HEK293 (cell line): Measurements from ENCODE around the gene PRSS12.

Experiments
- CTCF ChIA-PET: fragments of 350-600 bp; formaldehyde crosslinking; extraction: SDS; loops from one replicate; lab custom pipeline; 2021; ENCODE audit warnings: antibody characterized with exemption; lab: Yijun Ruan, JAX
- POLR2A ChIA-PET: fragments of 300-600 bp; formaldehyde crosslinking; extraction: SDS; loops from one replicate; lab custom pipeline; 2020; ENCODE audit warnings: antibody characterized with exemption, inconsistent platforms; lab: Yijun Ruan, JAX
- H3K27ac ChIP-seq: fragments of 200-500 bp; sonication (Bioruptor generic); 2 replicates; pipeline ENCODE4 v1.5.1; 2014; ENCODE audit warnings: low read depth, low read length, control low read depth, inconsistent platforms; ENCODE audit errors: extremely low read depth
- H3K36me3 ChIP-seq, 2 experiments: fragments of 200-500 bp in 1 of 2; sonication (Bioruptor generic) in 1 of 2; 1 replicate in 1 of 2; 2 replicates in 1 of 2; pipeline ENCODE4 v1.5.1; 2014 to 2017; ENCODE audit warnings: inconsistent platforms in 2 of 2, low read length in 2 of 2; ENCODE audit not compliant: control insufficient read depth in 2 of 2, insufficient read depth in 1 of 2
- H3K4me1 ChIP-seq: fragments of 200-500 bp; sonication (Bioruptor generic); 2 replicates; pipeline ENCODE4 v1.5.1; 2014; ENCODE audit warnings: mild to moderate bottlenecking, low read length, inconsistent platforms; ENCODE audit not compliant: control insufficient read depth, insufficient read depth
- H3K4me3 ChIP-seq: 2 replicates; pipeline ENCODE4 v1.5.1; 2011; ENCODE audit warnings: low read depth, mild to moderate bottlenecking, control low read depth, low read length, moderate library complexity
- H3K9me3 ChIP-seq: fragments of 200-500 bp; sonication (Bioruptor generic); 2 replicates; pipeline ENCODE4 v1.5.1; 2014; ENCODE audit warnings: low read depth, low read length, inconsistent platforms; ENCODE audit not compliant: control insufficient read depth, insufficient read depth
- FEZF1 ChIP-seq: fragments of 450-650 bp; formaldehyde crosslinking; IDR thresholded peaks from 2 replicates; pipeline ENCODE4 v1.5.1; 2016; ENCODE audit warnings: missing biosample characterization, missing genetic modification characterization
- HOXA7 ChIP-seq: sonication (generic); formaldehyde crosslinking; IDR thresholded peaks from 2 replicates; pipeline ENCODE4 v1.8.1; 2022; ENCODE audit warnings: missing genetic modification reagents, borderline replicate concordance
- KLF7 ChIP-seq: fragments of 450-650 bp; formaldehyde crosslinking; IDR thresholded peaks from 2 replicates; pipeline ENCODE4 v1.5.1; 2016; ENCODE audit warnings: missing biosample characterization, missing genetic modification characterization, borderline replicate concordance
- KLF8 ChIP-seq: fragments of 450-650 bp; formaldehyde crosslinking; IDR thresholded peaks from 2 replicates; pipeline ENCODE4 v1.5.1; 2016; ENCODE audit warnings: missing biosample characterization, missing genetic modification characterization
- MEIS1 ChIP-seq: sonication (generic); formaldehyde crosslinking; IDR thresholded peaks from 2 replicates; pipeline ENCODE4 v1.8.1; 2022; ENCODE audit warnings: missing genetic modification reagents, mild to moderate bottlenecking, borderline replicate concordance
- SETDB1 ChIP-seq: IDR thresholded peaks from one replicate; pipeline ENCODE4 v1.6.1; 2017; ENCODE audit warnings: mild to moderate bottlenecking, low read length, moderate library complexity, mixed read lengths; ENCODE audit not compliant: insufficient read length
- TCF7L2 ChIP-seq: IDR thresholded peaks from 2 replicates; pipeline ENCODE4 v1.6.1; 2011; ENCODE audit warnings: low read depth, mild to moderate bottlenecking, inconsistent platforms, low read length, moderate library complexity, borderline replicate concordance
- YY2 ChIP-seq: fragments of 450-650 bp; formaldehyde crosslinking; IDR thresholded peaks from 2 replicates; pipeline ENCODE4 v1.5.1; 2016; ENCODE audit warnings: missing biosample characterization, missing genetic modification characterization
- ZBTB1 ChIP-seq: fragments of 450-650 bp; formaldehyde crosslinking; IDR thresholded peaks from 2 replicates; pipeline ENCODE4 v1.5.1; 2016; ENCODE audit warnings: missing biosample characterization, missing genetic modification characterization
- ZBTB48 ChIP-seq: fragments of 450-650 bp; formaldehyde crosslinking; IDR thresholded peaks from 2 replicates; pipeline ENCODE4 v1.5.1; 2016; ENCODE audit warnings: missing biosample characterization, missing genetic modification characterization
- ZBTB8A ChIP-seq: fragments of 450-650 bp; formaldehyde crosslinking; IDR thresholded peaks from 2 replicates; pipeline ENCODE4 v1.5.1; 2016; ENCODE audit warnings: missing biosample characterization, missing genetic modification characterization
- ZFP37 ChIP-seq: fragments of 450-650 bp; formaldehyde crosslinking; IDR thresholded peaks from 2 replicates; pipeline ENCODE4 v1.5.1; 2016; ENCODE audit warnings: missing biosample characterization, missing genetic modification characterization
- ZNF121 ChIP-seq: fragments of 450-650 bp; formaldehyde crosslinking; IDR thresholded peaks from 2 replicates; pipeline ENCODE4 v1.5.1; 2016; ENCODE audit warnings: missing biosample characterization, missing genetic modification characterization
- ZNF132 ChIP-seq: fragments of 450-650 bp; formaldehyde crosslinking; IDR thresholded peaks from 2 replicates; pipeline ENCODE4 v1.5.1; 2017; ENCODE audit warnings: missing biosample characterization, missing genetic modification characterization, borderline replicate concordance
- ZNF174 ChIP-seq: fragments of 450-650 bp; formaldehyde crosslinking; IDR thresholded peaks from 2 replicates; pipeline ENCODE4 v1.5.0; 2017; ENCODE audit warnings: missing biosample characterization, mild to moderate bottlenecking, missing genetic modification characterization
- ZNF221 ChIP-seq: fragments of 450-650 bp; formaldehyde crosslinking; IDR thresholded peaks from 2 replicates; pipeline ENCODE4 v1.5.1; 2017; ENCODE audit warnings: missing biosample characterization, missing genetic modification characterization, borderline replicate concordance
- ZNF239 ChIP-seq: fragments of 450-650 bp; formaldehyde crosslinking; IDR thresholded peaks from 2 replicates; pipeline ENCODE4 v1.5.1; 2016; ENCODE audit warnings: missing biosample characterization, missing genetic modification characterization
- ZNF558 ChIP-seq: fragments of 450-650 bp; formaldehyde crosslinking; IDR thresholded peaks from 2 replicates; pipeline ENCODE4 v1.5.1; 2016; ENCODE audit warnings: missing biosample characterization, missing genetic modification characterization
- ZNF596 ChIP-seq: fragments of 450-650 bp; IDR thresholded peaks from 2 replicates; pipeline ENCODE4 v1.5.0; 2018; ENCODE audit warnings: missing biosample characterization, mild to moderate bottlenecking, missing genetic modification characterization, moderate library complexity
- ZNF654 ChIP-seq: fragments of 450-650 bp; formaldehyde crosslinking; IDR thresholded peaks from 2 replicates; pipeline ENCODE4 v1.5.1; 2016; ENCODE audit warnings: low read depth, missing biosample characterization, missing genetic modification characterization
- ZNF660 ChIP-seq: fragments of 450-650 bp; IDR thresholded peaks from 2 replicates; pipeline ENCODE4 v1.5.1; 2018; ENCODE audit warnings: missing biosample characterization, mild to moderate bottlenecking, missing genetic modification characterization
- ZNF670 ChIP-seq: fragments of 450-650 bp; formaldehyde crosslinking; IDR thresholded peaks from 2 replicates; pipeline ENCODE4 v1.5.1; 2016; ENCODE audit warnings: missing biosample characterization, missing genetic modification characterization, low read depth
- ZXDB ChIP-seq: fragments of 450-650 bp; formaldehyde crosslinking; IDR thresholded peaks from 2 replicates; pipeline ENCODE4 v1.5.1; 2016; ENCODE audit warnings: missing biosample characterization, missing genetic modification characterization
- TF ChIP-seq, protein P1 (sequence below): sonication (generic); formaldehyde crosslinking; IDR thresholded peaks from 2 replicates; pipeline ENCODE4 v1.8.1; 2022; ENCODE audit warnings: mild to moderate bottlenecking, moderate library complexity, missing genetic modification reagents
- TF ChIP-seq, protein P2 (sequence below): fragments of 450-650 bp; formaldehyde crosslinking; IDR thresholded peaks from 2 replicates; pipeline ENCODE4 v1.5.1; 2016; ENCODE audit warnings: missing biosample characterization, missing genetic modification characterization
- TF ChIP-seq, protein P3 (sequence below): fragments of 450-650 bp; formaldehyde crosslinking; IDR thresholded peaks from 2 replicates; pipeline ENCODE4 v1.5.1; 2016; ENCODE audit warnings: missing biosample characterization, missing genetic modification characterization
- TF ChIP-seq, protein P4 (sequence below): fragments of 450-650 bp; formaldehyde crosslinking; IDR thresholded peaks from 2 replicates; pipeline ENCODE4 v1.5.1; 2016; ENCODE audit warnings: missing biosample characterization, missing genetic modification characterization
- TF ChIP-seq, protein P5 (sequence below): fragments of 450-650 bp; formaldehyde crosslinking; IDR thresholded peaks from 2 replicates; pipeline ENCODE4 v1.5.1; 2016; ENCODE audit warnings: missing biosample characterization, missing genetic modification characterization

Gene PRSS12

DNA sequence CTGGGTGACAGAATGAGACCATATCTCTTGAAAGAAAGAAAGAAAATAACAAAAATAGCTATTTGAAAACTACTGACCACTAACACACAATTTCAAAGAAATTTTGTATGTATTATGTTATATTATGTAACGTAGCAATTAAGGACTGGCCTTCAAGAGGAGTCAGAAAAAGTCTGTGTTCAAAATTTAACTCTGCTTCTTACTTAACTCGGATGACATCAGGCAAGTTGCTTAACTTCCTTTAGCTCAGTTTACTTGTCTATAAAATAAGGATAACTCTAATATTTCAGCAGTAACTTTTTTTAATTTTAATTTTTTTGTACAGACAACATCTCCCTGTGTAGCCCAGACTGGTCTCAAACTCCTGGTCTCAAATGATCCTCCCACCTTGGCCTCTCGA lies 14.6 kb upstream of the PRSS12 start:
- POLR2A ChIA-PET: no interaction called here
- TF ChIP-seq ZNF660 (tag by site-specific recombination): no peak
- TF ChIP-seq YY2 (tag by site-specific recombination): no peak
- no peak for TF ChIP-seq ZFP37
- TF ChIP-seq, protein P1, sequence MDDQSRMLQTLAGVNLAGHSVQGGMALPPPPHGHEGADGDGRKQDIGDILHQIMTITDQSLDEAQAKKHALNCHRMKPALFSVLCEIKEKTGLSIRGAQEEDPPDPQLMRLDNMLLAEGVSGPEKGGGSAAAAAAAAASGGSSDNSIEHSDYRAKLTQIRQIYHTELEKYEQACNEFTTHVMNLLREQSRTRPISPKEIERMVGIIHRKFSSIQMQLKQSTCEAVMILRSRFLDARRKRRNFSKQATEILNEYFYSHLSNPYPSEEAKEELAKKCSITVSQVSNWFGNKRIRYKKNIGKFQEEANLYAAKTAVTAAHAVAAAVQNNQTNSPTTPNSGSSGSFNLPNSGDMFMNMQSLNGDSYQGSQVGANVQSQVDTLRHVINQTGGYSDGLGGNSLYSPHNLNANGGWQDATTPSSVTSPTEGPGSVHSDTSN (CRISPR knock-in tag): no peak
- TF ChIP-seq KLF8 (tag by site-specific recombination): no peak
- TF ChIP-seq, protein P2, sequence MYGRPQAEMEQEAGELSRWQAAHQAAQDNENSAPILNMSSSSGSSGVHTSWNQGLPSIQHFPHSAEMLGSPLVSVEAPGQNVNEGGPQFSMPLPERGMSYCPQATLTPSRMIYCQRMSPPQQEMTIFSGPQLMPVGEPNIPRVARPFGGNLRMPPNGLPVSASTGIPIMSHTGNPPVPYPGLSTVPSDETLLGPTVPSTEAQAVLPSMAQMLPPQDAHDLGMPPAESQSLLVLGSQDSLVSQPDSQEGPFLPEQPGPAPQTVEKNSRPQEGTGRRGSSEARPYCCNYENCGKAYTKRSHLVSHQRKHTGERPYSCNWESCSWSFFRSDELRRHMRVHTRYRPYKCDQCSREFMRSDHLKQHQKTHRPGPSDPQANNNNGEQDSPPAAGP (tag by site-specific recombination): no peak
- TF ChIP-seq ZNF670: no peak
- TF ChIP-seq ZNF132 (tag by site-specific recombination): no peak
- TF ChIP-seq ZNF558: no peak
- no peak for TF ChIP-seq FEZF1 (tag by site-specific recombination)
- TF ChIP-seq TCF7L2: no peak
- TF ChIP-seq, all 188 proteins: peak for 0
- CTCF ChIA-PET: interaction anchor here (0.7 to 1.4 kb wide), 2 partner anchors 13 to 14 kb away, joined by 3 to 8 read pairs; partner anchors contain the start of gene PRSS12
- H3K27ac ChIP-seq: no peak overlapping the region
- no peaks in the 10 kb centered on the region for H3K4me1 ChIP-seq
- no peaks in the 10 kb centered on the region for H3K9me3 ChIP-seq
- H3K4me3 ChIP-seq: no peak overlapping the region
- no peaks in the 10 kb centered on the region for H3K36me3 ChIP-seq

DNA sequence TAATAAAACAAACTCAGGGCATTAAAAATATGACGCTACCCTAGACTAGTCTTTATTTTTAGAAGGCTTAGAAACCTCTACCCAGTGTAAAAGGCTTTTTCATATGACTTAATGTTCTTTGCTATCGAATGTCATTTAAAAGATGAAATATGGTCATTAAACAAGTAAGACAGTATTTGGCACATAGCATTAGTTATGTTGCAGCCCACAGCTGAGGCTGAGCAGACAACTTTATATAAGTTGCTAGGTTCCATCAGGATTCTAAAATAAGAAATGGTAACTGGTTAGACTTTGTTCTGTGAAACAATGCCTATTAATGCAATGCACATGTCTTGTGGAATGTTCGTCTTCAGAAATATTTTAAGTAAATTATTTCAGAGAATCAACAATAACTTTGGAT lies 10.4 kb upstream of the PRSS12 start:
- ChIA-PET CTCF (interaction anchor here (1.0 to 1.1 kb wide), 2 partner anchors 10 kb away, joined by 3 to 5 read pairs; partner anchors contain the start of gene PRSS12), POLR2A (no interaction called here)
- no peaks in the 10 kb centered on the region for H3K4me1 ChIP-seq
- H3K9me3 ChIP-seq: no peaks in the 10 kb centered on the region
- H3K36me3 ChIP-seq: no peaks in the 10 kb centered on the region
- H3K4me3 ChIP-seq: no peak overlapping the region
- TF ChIP-seq, protein P3, sequence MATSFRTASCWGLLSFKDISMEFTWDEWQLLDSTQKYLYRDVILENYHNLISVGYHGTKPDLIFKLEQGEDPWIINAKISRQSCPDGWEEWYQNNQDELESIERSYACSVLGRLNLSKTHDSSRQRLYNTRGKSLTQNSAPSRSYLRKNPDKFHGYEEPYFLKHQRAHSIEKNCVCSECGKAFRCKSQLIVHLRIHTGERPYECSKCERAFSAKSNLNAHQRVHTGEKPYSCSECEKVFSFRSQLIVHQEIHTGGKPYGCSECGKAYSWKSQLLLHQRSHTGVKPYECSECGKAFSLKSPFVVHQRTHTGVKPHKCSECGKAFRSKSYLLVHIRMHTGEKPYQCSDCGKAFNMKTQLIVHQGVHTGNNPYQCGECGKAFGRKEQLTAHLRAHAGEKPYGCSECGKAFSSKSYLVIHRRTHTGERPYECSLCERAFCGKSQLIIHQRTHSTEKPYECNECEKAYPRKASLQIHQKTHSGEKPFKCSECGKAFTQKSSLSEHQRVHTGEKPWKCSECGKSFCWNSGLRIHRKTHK (tag by site-specific recombination): no peak
- TF ChIP-seq SETDB1: no peak
- no peak for TF ChIP-seq ZBTB8A
- no peak for TF ChIP-seq ZBTB1 (tag by site-specific recombination)
- no peak for TF ChIP-seq KLF7 (tag by site-specific recombination)
- TF ChIP-seq ZNF221: no peak
- no peak for TF ChIP-seq ZBTB48
- no peak for TF ChIP-seq MEIS1 (CRISPR knock-in tag)
- TF ChIP-seq ZNF121: no peak
- no peak for TF ChIP-seq ZNF174 (tag by site-specific recombination)
- TF ChIP-seq ZNF596 (tag by site-specific recombination): no peak
- TF ChIP-seq, protein P2 (tag by site-specific recombination): no peak
- TF ChIP-seq HOXA7: no peak
- TF ChIP-seq ZXDB (tag by site-specific recombination): no peak
- no peak for TF ChIP-seq ZNF654 (tag by site-specific recombination)
- TF ChIP-seq, protein P4, sequence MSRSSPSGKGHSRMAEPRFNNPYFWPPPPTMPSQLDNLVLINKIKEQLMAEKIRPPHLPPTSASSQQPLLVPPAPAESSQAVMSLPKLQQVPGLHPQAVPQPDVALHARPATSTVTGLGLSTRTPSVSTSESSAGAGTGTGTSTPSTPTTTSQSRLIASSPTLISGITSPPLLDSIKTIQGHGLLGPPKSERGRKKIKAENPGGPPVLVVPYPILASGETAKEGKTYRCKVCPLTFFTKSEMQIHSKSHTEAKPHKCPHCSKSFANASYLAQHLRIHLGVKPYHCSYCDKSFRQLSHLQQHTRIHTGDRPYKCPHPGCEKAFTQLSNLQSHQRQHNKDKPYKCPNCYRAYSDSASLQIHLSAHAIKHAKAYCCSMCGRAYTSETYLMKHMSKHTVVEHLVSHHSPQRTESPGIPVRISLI (tag by site-specific recombination): no peak
- TF ChIP-seq ZNF239 (tag by site-specific recombination): no peak
- TF ChIP-seq, protein P5, sequence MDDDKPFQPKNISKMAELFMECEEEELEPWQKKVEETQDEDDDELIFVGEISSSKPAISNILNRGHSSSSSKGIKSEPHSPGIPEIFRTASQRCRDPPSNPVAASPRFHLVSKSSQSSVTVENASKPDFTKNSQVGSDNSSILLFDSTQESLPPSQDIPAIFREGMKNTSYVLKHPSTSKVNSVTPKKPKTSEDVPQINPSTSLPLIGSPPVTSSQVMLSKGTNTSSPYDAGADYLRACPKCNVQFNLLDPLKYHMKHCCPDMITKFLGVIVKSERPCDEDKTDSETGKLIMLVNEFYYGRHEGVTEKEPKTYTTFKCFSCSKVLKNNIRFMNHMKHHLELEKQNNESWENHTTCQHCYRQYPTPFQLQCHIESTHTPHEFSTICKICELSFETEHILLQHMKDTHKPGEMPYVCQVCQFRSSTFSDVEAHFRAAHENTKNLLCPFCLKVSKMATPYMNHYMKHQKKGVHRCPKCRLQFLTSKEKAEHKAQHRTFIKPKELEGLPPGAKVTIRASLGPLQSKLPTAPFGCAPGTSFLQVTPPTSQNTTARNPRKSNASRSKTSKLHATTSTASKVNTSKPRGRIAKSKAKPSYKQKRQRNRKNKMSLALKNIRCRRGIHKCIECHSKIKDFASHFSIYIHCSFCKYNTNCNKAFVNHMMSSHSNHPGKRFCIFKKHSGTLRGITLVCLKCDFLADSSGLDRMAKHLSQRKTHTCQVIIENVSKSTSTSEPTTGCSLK: no peak
- no peak overlapping the region for H3K27ac ChIP-seq
